Tibial nerve (tissue), 4 donors: ENCODE results near the gene VIPR2. TPM values are rescaled to one million over a fixed set of nuclear protein-coding genes. Genes with fewer than 3 reads are reported as not detected.

Experiments used
- DNase-seq, 2 donors: peaks; one replicate each; pipeline ENCODE4 v3.0.0-alpha.2; 2019; ENCODE audit warnings: low spot score in 2 of 2
- H3K27ac ChIP-seq, 4 donors: fragments of 200-600 bp; sonication (generic) in 3 of 4; one replicate each; pipeline ENCODE4 v1.5.1; 2017 to 2019; ENCODE audit warnings: mild to moderate bottlenecking in 1 of 4
- H3K27me3 ChIP-seq, 2 donors: fragments of 200-600 bp; sonication (generic) in 1 of 2; one replicate each; pipeline versions ENCODE4 v1.5.1 to v1.6.0; 2017 to 2019
- H3K36me3 ChIP-seq, 3 donors: fragments of 200-600 bp; sonication (generic); one replicate each; pipeline ENCODE4 v1.5.1; 2018 to 2019
- H3K4me1 ChIP-seq, 4 donors: fragments of 200-600 bp; sonication (generic) in 3 of 4; one replicate each; pipeline ENCODE4 v1.5.1; 2017 to 2019
- H3K4me3 ChIP-seq, 4 donors: fragments of 200-600 bp; sonication (generic) in 3 of 4; one replicate each; pipeline ENCODE4 v1.5.1; 2017 to 2019; ENCODE audit warnings: mild to moderate bottlenecking in 1 of 4, moderate library complexity in 1 of 4
- H3K9me3 ChIP-seq, 4 donors: fragments of 200-600 bp; sonication (generic) in 3 of 4; one replicate each; pipeline ENCODE4 v1.5.1; 2017 to 2019
- CTCF ChIP-seq, 5 experiments: fragments of 200-600 bp in 3 of 5; fragments of 450-650 bp in 2 of 5; sonication (generic) in 3 of 5; IDR thresholded peaks; one replicate each; pipeline ENCODE4 v1.5.1; 2016 to 2019; ENCODE audit warnings: antibody characterized with exemption in 5 of 5, mild to moderate bottlenecking in 3 of 5, moderate library complexity in 2 of 5
- EP300 ChIP-seq, 2 donors: sonication (generic); formaldehyde crosslinking; IDR thresholded peaks; one replicate each; pipeline ENCODE4 v1.6.1; 2017; ENCODE audit warnings: antibody characterized with exemption in 2 of 2, mild to moderate bottlenecking in 1 of 2
- POLR2A ChIP-seq, 2 donors: fragments of 450-650 bp; IDR thresholded peaks; one replicate each; pipeline ENCODE4 v1.6.1; 2017; ENCODE audit warnings: antibody characterized with exemption in 2 of 2, mild to moderate bottlenecking in 2 of 2, moderate library complexity in 2 of 2
- WGBS, 2 donors: methylation state at CpG; one replicate each; pipeline ENCODE4 v1.1.5; 2018; 5-methylcytosine and 5-hydroxymethylcytosine counted together
- total RNA-seq, 4 donors: library from RNA; depleted of rRNA; stranded (reverse); fragments of >200 nt; gene quantifications; one replicate each; pipeline ENCODE4 v1.1.0, GENCODE V29; 2016

The VIPR2 gene
- total RNA-seq, 4 donors from 2014 or later: 0.22 to 3.6 (median 2.9) TPM

- no peaks in the 10 kb centered on the region for H3K36me3 ChIP-seq
- H3K27ac ChIP-seq: no peak overlapping the region
- H3K9me3 ChIP-seq: peaks cover 0 to 2% (median 0%) of the 10 kb centered on the region in 4 donors
- TF ChIP-seq EP300 (IDR thresholded peaks at IDR 0.05) (no peak), POLR2A (IDR thresholded peaks at IDR 0.05) (no peak), CTCF (IDR thresholded peaks at IDR 0.05) (no peak)
- DNase-seq: no peak
- H3K27me3 ChIP-seq: no peaks in the 10 kb centered on the region
- WGBS, 2 donors: 80 to 95% methylated on average over 7 of the region's 7 CpGs
- H3K4me3 ChIP-seq: no peak overlapping the region
- no peaks in the 10 kb centered on the region for H3K4me1 ChIP-seq
These were observed 22.4 kb downstream of the VIPR2 start for GRCh38 chr7:159122276-159122675.

DNA sequence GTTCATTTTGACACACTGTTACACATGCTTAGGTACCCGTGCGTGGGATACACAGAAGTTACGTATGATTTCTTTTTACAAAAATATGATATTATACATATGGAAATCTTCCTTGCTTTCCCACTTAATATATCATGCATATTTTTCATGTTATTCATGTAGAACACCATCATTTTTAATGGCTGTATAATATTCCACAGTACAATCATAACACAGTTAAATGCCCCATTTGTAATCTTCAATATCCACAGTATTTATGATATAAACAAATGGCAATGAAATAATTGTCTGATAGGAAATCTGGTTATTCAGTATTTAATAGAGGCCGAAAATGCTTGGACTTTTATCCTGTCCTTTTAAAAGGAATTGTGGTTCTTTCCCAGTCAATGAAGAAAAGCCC lies 23.2 kb downstream of the VIPR2 start:
- Histone ChIP-seq H3K36me3 (no peaks in the 10 kb centered on the region), H3K4me3 (no peak overlapping the region), H3K27ac (no peak overlapping the region), H3K27me3 (no peaks in the 10 kb centered on the region), H3K9me3 (peaks cover 0 to 2% (median 0%) of the 10 kb centered on the region in 4 donors), H3K4me1 (no peaks in the 10 kb centered on the region)
- no peak for DNase-seq
- TF ChIP-seq POLR2A (IDR thresholded peaks at IDR 0.05) (no peak), CTCF (IDR thresholded peaks at IDR 0.05) (no peak), EP300 (IDR thresholded peaks at IDR 0.05) (no peak)
- 95 to 98% methylated on average over 4 of the region's 4 CpGs for WGBS, 2 donors

DNA sequence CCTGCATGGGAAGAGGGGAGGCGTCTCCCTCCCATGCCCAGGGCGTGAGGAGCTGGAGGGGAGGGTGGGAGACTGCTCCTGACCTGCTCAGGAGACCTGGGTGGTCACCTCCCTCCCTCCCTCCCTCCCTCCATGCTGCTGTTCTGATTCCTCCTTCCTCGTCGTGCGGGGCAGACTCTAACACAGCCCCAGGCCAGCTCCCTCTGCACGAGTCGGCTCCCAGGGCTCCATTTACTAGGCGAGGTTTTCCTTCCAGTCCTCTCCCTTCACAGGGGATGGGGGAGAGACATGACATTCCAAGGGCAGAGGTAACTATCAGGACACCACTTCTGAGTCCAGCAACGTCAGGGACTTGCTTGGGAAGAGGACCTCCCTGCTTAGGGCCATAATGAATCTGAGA lies 23.6 kb downstream of the VIPR2 start:
- Histone ChIP-seq H3K27ac (no peak overlapping the region), H3K9me3 (peaks cover 0 to 2% (median 0%) of the 10 kb centered on the region in 4 donors), H3K4me3 (no peak overlapping the region), H3K27me3 (peaks cover 0 to 3% of the 10 kb centered on the region in 2 donors), H3K4me1 (no peaks in the 10 kb centered on the region), H3K36me3 (no peaks in the 10 kb centered on the region)
- WGBS, 2 donors: 70 to 75% methylated on average over 9 of the region's 9 CpGs
- no peak for DNase-seq
- TF ChIP-seq EP300 (IDR thresholded peaks at IDR 0.05): no peak
- TF ChIP-seq POLR2A (IDR thresholded peaks at IDR 0.05): no peak
- TF ChIP-seq CTCF (IDR thresholded peaks at IDR 0.05): no peak

- H3K4me3 ChIP-seq: no peak overlapping the region
These were observed 24.1 kb downstream of the VIPR2 start for GRCh38 chr7:159120540-159120919.

More at GRCh38 chr7:159120540-159120919, 24.1 kb downstream of the VIPR2 start:
- no peak for DNase-seq
- H3K4me1 ChIP-seq: no peaks in the 10 kb centered on the region
- no peaks in the 10 kb centered on the region for H3K36me3 ChIP-seq
- no peak for TF ChIP-seq EP300 (IDR thresholded peaks at IDR 0.05)
- TF ChIP-seq POLR2A (IDR thresholded peaks at IDR 0.05): no peak
- no peak for TF ChIP-seq CTCF (IDR thresholded peaks at IDR 0.05)
- H3K27me3 ChIP-seq: peaks cover 0 to 8% of the 10 kb centered on the region in 2 donors
- no peak overlapping the region for H3K27ac ChIP-seq
- 92 to 94% methylated on average over 7 of the region's 7 CpGs for WGBS, 2 donors
- peaks cover 0 to 2% (median 0%) of the 10 kb centered on the region in 4 donors for H3K9me3 ChIP-seq
